GM12873 (cell line): ENCODE data around the gene ACAA1.

Source experiments
- TF ChIP-seq, protein P1 (sequence below): IDR thresholded peaks from 2 replicates; pipeline ENCODE4 v1.5.1; 2012; ENCODE audit warnings: low read depth, mild to moderate bottlenecking, moderate library complexity, low read length, control low read depth; ENCODE audit not compliant: insufficient read depth; ENCODE audit errors: missing control alignments

The ACAA1 gene

GRCh38 chr3:38117748-38118420 lies 19.0 kb downstream of the ACAA1 start:
- TF ChIP-seq, protein P1, sequence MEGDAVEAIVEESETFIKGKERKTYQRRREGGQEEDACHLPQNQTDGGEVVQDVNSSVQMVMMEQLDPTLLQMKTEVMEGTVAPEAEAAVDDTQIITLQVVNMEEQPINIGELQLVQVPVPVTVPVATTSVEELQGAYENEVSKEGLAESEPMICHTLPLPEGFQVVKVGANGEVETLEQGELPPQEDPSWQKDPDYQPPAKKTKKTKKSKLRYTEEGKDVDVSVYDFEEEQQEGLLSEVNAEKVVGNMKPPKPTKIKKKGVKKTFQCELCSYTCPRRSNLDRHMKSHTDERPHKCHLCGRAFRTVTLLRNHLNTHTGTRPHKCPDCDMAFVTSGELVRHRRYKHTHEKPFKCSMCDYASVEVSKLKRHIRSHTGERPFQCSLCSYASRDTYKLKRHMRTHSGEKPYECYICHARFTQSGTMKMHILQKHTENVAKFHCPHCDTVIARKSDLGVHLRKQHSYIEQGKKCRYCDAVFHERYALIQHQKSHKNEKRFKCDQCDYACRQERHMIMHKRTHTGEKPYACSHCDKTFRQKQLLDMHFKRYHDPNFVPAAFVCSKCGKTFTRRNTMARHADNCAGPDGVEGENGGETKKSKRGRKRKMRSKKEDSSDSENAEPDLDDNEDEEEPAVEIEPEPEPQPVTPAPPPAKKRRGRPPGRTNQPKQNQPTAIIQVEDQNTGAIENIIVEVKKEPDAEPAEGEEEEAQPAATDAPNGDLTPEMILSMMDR = peak; percentile 98

- TF ChIP-seq, protein P1 = no peak
Observed at GRCh38 chr3:38117163-38117716, 19.7 kb downstream of the ACAA1 start.

DNA sequence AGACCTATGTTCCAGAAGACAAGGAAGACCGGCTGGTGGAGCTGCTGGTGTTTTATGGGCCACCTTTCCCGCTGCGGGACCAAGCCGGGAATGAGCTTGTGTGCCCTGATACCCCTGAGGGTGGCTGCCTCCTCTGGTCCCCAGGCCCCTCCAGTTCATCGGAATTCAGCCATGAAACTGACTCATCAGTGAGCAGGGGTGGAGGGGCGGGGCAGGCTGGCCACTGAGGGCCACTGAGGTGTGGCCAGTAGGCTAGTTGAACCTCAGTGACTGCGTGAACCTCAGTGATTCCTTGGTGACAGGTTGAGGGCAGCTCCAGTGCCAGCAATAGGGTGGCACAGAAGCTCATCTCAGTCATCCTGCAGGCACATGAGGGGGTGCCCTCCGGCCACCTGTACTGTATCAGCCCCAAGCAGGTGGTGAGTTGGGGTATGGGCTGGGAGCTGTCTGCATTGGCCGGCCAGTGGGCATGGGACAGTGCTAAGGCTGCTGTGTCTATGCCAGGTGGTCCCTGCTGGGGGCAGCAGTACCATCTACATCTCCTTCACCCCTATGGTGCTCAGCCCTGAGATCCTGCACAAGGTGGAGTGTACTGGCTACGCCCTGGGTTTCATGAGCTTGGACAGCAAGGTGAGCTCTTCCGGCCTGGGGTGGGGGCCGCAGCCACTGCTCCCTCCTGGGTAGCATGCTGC lies 20.3 kb downstream of the ACAA1 start:
- TF ChIP-seq, protein P1 = peak; percentile 11

DNA sequence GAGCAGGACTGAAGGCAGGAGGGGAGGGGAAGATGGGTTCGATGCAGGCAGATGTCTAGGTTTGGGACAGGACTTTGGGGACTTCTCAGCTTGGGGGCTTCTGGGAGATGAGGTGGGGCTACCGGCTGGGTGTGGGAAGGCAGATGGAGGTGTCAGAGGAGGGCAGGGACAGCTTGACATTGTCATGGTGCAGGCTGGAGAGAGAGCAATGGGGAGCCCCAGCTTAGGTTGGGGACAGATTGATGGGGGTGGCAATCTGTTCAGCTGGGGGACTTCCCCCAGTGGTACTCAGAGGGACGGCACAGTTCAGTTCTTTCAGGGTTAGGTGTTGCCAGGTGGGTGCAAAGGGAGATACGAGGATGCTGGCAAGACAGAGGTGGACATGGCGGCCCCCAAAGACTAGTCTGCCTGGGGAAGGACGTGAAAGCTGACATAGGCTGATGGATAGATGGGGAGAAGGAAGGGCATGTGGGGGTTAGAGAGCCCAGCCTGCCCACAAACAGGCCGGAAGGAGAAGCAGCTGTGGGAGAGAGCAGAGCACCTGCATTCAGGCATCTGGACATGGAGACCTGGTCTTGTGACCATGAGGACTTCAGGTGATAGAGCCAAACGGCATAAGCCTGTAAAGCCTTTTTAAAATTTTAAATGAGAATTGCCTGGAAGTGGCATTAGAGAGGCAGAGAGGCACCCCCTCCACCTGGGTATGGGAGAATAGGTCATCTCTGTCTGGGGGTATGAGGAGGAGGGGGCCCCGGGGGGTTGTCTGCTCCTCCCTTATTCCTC lies 21.1 kb downstream of the ACAA1 start:
- TF ChIP-seq, protein P1 = no peak

DNA sequence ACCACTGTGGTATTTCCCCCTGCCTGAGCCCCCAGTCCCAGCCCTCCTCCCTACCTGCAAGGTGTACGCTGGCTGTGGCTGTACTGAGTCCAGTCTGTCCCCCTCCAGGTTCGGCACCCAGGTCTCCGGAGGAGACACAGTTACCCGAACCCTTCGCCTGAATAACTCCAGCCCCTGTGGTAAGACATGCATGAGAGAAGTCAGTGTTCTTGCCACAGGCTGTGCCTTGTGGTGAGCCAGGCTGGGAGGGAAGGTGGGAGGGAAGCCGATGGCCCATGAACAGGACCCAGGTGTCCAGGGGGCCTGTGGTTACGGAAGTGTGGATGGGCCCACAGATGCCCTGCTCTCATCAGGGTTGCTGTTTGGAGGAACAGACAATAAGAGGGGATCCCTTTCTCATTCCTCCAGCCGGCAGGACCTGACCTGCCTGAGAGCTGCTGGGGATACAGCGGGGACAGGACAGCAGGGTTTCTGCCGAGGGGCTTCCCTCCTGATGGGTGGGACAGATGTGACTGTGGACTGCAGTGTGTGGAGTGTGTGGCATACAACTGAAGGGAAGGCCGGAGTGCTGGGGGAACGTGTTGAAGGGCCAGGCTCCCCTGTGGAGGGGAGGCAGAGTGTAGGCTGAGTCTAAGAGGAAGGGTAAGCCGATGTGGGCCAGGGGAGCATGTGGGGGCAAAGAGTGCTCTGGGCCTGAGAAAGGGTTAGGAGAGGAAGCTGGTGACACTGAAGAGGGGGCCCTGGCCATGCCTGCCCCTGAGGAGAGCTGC lies 21.9 kb downstream of the ACAA1 start:
- TF ChIP-seq, protein P1 = no peak

DNA sequence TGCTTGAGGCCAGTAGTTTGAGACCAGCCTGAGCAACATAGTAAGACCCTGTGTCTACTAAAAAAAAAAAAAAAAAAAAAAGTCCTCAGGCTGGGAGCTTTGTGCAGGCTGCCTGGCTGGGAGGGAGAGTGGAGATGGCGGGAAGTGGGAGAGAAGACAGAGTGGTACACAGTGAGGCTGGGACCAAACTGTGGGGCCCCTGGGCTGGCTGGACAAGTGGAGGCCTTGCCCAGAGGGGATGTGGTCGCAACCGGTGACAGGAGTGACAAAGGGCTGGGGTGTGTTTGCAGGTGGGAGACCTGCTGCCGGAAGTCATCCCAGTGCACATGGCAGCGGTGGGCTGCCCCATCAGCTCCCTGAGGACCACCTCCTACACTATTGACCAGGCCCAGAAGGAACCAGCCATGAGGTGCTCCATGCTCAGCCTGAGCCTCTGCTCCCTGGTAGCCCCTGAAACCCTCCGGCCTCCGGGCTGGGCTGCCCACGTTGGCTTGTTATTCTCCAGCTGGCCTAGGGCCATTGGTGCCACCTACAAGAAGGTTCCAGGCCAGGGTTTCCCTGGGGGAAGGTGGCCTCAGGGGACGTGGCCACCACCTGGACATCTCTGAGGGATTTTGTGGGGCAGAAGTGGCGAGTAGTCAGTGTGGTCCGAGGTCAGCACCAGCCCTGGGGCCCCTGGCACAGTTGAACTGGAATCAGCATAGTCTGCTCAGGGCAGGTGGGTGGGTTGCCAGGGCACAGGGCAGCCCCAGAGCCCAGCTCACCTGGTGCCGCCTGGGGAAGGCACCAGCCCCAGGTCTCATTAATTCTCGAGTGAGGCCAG lies 22.7 kb downstream of the ACAA1 start:
- TF ChIP-seq, protein P1 = no peak
